KBM-7 (cell line): ENCODE measurements around the gene FOXP4.

Experiments
- DNase-seq: peaks from one replicate; pipeline ENCODE4 v3.0.0-alpha.2; 2015
- in situ Hi-C: fragments of 300-500 bp; cut with MboI; formaldehyde crosslinking; loops from 2 replicates; pipeline ENCODE4 v1.14.3; 2020; ENCODE audit warnings: low sequenced_read_pairs, low pct_unique_long_range_greater_than_20kb, mixed read lengths

The FOXP4 gene

GRCh38 chr6:41541364-41541763 is 4.8 kb upstream of the FOXP4 start:
- no peak for DNase-seq
- in situ Hi-C loops: no loop called here

GRCh38 chr6:41543087-41543486 is 3.1 kb upstream of the FOXP4 start:
- no peak for DNase-seq
- in situ Hi-C loops: no loop called here

- DNase-seq: no peak
- in situ Hi-C loops: no loop called here
Measured at GRCh38 chr6:41545247-41545702, 906 bp upstream of the FOXP4 start.

- peak; percentile 15 for DNase-seq
- in situ Hi-C loops: no loop called here
Measured at GRCh38 chr6:41546475-41546865, 289 bp downstream of the FOXP4 start.

GRCh38 chr6:41546866-41547798 is 951 bp downstream of the FOXP4 start:
- in situ Hi-C loops: no loop called here
- DNase-seq: peak; percentile 35

- no peak for DNase-seq
- in situ Hi-C loops: no loop called here
Measured at GRCh38 chr6:41547799-41548097, 1.6 kb downstream of the FOXP4 start.

GRCh38 chr6:41548098-41548840 is 2.1 kb downstream of the FOXP4 start:
- DNase-seq: peak; percentile 27
- in situ Hi-C loops: no loop called here

- in situ Hi-C loops: no loop called here
- no peak for DNase-seq
Measured at GRCh38 chr6:41548841-41549642, 2.9 kb downstream of the FOXP4 start.

- in situ Hi-C loops: no loop called here
- DNase-seq: no peak
Measured at GRCh38 chr6:41549673-41550072, 3.5 kb downstream of the FOXP4 start.

GRCh38 chr6:41551086-41551700 is 5.0 kb downstream of the FOXP4 start:
- in situ Hi-C loops: no loop called here
- no peak for DNase-seq

- no peak for DNase-seq
- in situ Hi-C loops: no loop called here
Measured at GRCh38 chr6:41551857-41552256, 5.7 kb downstream of the FOXP4 start.

GRCh38 chr6:41552723-41553122 is 6.5 kb downstream of the FOXP4 start:
- DNase-seq: no peak
- in situ Hi-C loops: no loop called here

GRCh38 chr6:41553405-41553999 is 7.3 kb downstream of the FOXP4 start:
- no peak for DNase-seq
- in situ Hi-C loops: no loop called here

- DNase-seq: no peak
- in situ Hi-C loops: no loop called here
Measured at GRCh38 chr6:41555326-41556300, 9.4 kb downstream of the FOXP4 start.

- in situ Hi-C loops: no loop called here
- DNase-seq: no peak
Measured at GRCh38 chr6:41557335-41557734, 11.2 kb downstream of the FOXP4 start.

- in situ Hi-C loops: no loop called here
- no peak for DNase-seq
Measured at GRCh38 chr6:41558033-41558807, 12.0 kb downstream of the FOXP4 start.
